Measurements from ENCODE around the gene XKR3. TPM values are rescaled to one million over a fixed set of nuclear protein-coding genes. Genes with fewer than 3 reads are reported as not detected.

XKR3 gene
- total and polyA plus RNA-seq, 2 of the 8 experiments (the other 6 are each of a cell fraction or from before 2014, with no cell fraction given), result 0.17 TPM; not detected in 1

- Histone ChIP-seq H3K4ac (replicated peaks; ENCODE audit: insufficient read length, low read depth, low read length) (no peak overlapping the region), H2AFZ (ENCODE audit: low read length) (no peak overlapping the region), H3K4me2 (ENCODE audit: insufficient read depth in 1 of 2, low read depth in 2 of 2, low read length in 2 of 2) (no peak overlapping the region), H4K20me1 (replicated peaks in 1 of 2; ENCODE audit: control insufficient read depth in 1 of 2, insufficient read depth in 2 of 2, low read length in 2 of 2) (no peaks in the 10 kb centered on the region), H3K18ac (ENCODE audit: extremely low read depth, low read length) (no peak overlapping the region), H3K4me1 (replicated peaks in 1 of 4; ENCODE audit: control insufficient read depth in 3 of 4, insufficient read depth in 4 of 4, low read length in 3 of 4) (no peaks in the 10 kb centered on the region), H3K27ac (ENCODE audit: low read depth, low read length) (no peak overlapping the region), H3K79me2 (ENCODE audit: control insufficient read depth in 1 of 2, insufficient read depth in 2 of 2, low read length in 2 of 2) (no peaks in the 10 kb centered on the region), H3K4me3 (ENCODE audit: extremely low read depth in 1 of 4, insufficient read depth in 2 of 4, low read depth in 3 of 4, low read length in 4 of 4) (no peak overlapping the region), H4K5ac (ENCODE audit: insufficient read length, low read depth, low read length) (no peak overlapping the region), H3K36me3 (ENCODE audit: control insufficient read depth in 2 of 4, insufficient read depth in 4 of 4, low read length in 3 of 4) (no peaks in the 10 kb centered on the region), H3K14ac (ENCODE audit: insufficient read length) (no peak overlapping the region), H3K9ac (replicated peaks in 1 of 4; ENCODE audit: extremely low read depth in 1 of 4, low read depth in 3 of 4, low read length in 3 of 4) (no peak overlapping the region), H4K91ac (replicated peaks; ENCODE audit: insufficient read length, low read length) (no peak overlapping the region), H3K23me2 (ENCODE audit: low read depth, low read length) (no peaks in the 10 kb centered on the region), H3K27me3 (replicated peaks in 1 of 4; ENCODE audit: control insufficient read depth in 3 of 4, extremely low read depth in 1 of 4, insufficient read depth in 3 of 4, low read length in 3 of 4) (no peaks in the 10 kb centered on the region), H2AK5ac (ENCODE audit: low read depth, low read length) (no peak overlapping the region), H2BK15ac (ENCODE audit: low read length) (no peak overlapping the region), H2BK12ac (ENCODE audit: low read depth, low read length) (no peak overlapping the region), H2BK120ac (replicated peaks; ENCODE audit: low read depth, low read length) (no peak overlapping the region), H4K8ac (ENCODE audit: extremely low read depth, insufficient read depth, low read length) (no peak overlapping the region), H3K79me1 (ENCODE audit: low read depth, low read length) (no peaks in the 10 kb centered on the region), H3K9me3 (ENCODE audit: insufficient read depth in 2 of 2, low read depth in 1 of 2, low read length in 1 of 2) (no peaks in the 10 kb centered on the region), H2BK20ac (ENCODE audit: low read length) (no peak overlapping the region), H3K23ac (ENCODE audit: insufficient read length) (no peak overlapping the region), H2BK5ac (ENCODE audit: low read depth, low read length) (no peak overlapping the region), H3K56ac (replicated peaks; ENCODE audit: insufficient read length, low read depth, low read length) (no peak overlapping the region)
- ChIA-PET POLR2A (ENCODE audit: partially characterized antibody) (no interaction called here), CTCF (ENCODE audit: partially characterized antibody) (no interaction called here)
- FAIRE-seq (no peak), DNase-seq (ENCODE audit: low read depth in 1 of 2, low spot score in 2 of 2) (no peak)
- TF ChIP-seq TAF7 (optimal IDR thresholded peaks at IDR 0.05; ENCODE audit: borderline replicate concordance, low read depth, low read length), result no peak
- TF ChIP-seq PHF8 (conservative IDR thresholded peaks at IDR 0.05; ENCODE audit: low read depth, low read length), result no peak
- no peak for TF ChIP-seq KDM5A (IDR thresholded peaks at IDR 0.05; ENCODE audit: low read length)
- 75% methylated on average over 2 of the region's 2 CpGs; no CpG with 5 or more reads in 1 of the 2 experiments for WGBS, 2 experiments (ENCODE audit: extremely low coverage in 1 of 2, insufficient coverage in 1 of 2, insufficient read length in 1 of 2, insufficient replicate concordance in 2 of 2, low coverage in 1 of 2, low lambda C conversion rate in 2 of 2, missing lambda C conversion rate in 1 of 2)
Measured at GRCh38 chr22:16781764-16782329, 43.4 kb downstream of the XKR3 start.
